Measurements from ENCODE around the gene ARMC7. TPM values are rescaled to one million over a fixed set of nuclear protein-coding genes. Genes with fewer than 3 reads are reported as not detected.
A peak's percentile ranks its signal among the peaks of the same experiment; 100 is the strongest.

The ARMC7 gene
- total and polyA plus RNA-seq, 2 donors (not counting 1 experiment from before 2014, with no cell fraction given) = 3.1 to 5.9 TPM

GRCh38 chr17:75128694-75129505 lies 19.1 kb downstream of the ARMC7 start:
- Histone ChIP-seq H3K9me3 (ENCODE audit: control insufficient read depth, insufficient read depth, low read depth, low read length) (no peaks in the 10 kb centered on the region), H3K4me3 (replicated peaks in 1 of 4; ENCODE audit: control extremely low read depth in 1 of 4, insufficient read depth in 1 of 4, low read depth in 3 of 4, low read length in 4 of 4) (no peak overlapping the region), H3K36me3 (ENCODE audit: control insufficient read depth, insufficient read depth, low read length) (peaks cover 12% of the 10 kb centered on the region), H3K79me2 (ENCODE audit: control insufficient read depth, insufficient read depth, low read length) (no peaks in the 10 kb centered on the region), H3K4me2 (ENCODE audit: extremely low read depth, insufficient read depth, low read length) (no peak overlapping the region), H3K4me1 (ENCODE audit: control insufficient read depth, extremely low read depth, insufficient read depth, low read length) (no peaks in the 10 kb centered on the region), H3K9ac (ENCODE audit: insufficient read depth, low read length) (no peak overlapping the region), H4K20me1 (ENCODE audit: control insufficient read depth, extremely low read depth, insufficient read depth, low read length) (no peaks in the 10 kb centered on the region), H2AFZ (ENCODE audit: low read length) (no peak overlapping the region), H3K27ac (ENCODE audit: insufficient read depth, low read length) (no peak overlapping the region), H3K27me3 (ENCODE audit: control insufficient read depth, insufficient read depth, low read length) (no peaks in the 10 kb centered on the region)
- no peak for DNase-seq (ENCODE audit: low read depth in 2 of 2)
- TF ChIP-seq CTCF (conservative IDR thresholded peaks at IDR 0.05 in 1 of 2, IDR thresholded peaks at IDR 0.05 in 1 of 2; ENCODE audit: low read depth in 1 of 2, low read length in 2 of 2) = no peak
- no peak for TF ChIP-seq EZH2 (IDR thresholded peaks at IDR 0.05; ENCODE audit: low read length, missing control alignments)

- TF ChIP-seq EZH2 (IDR thresholded peaks at IDR 0.05; ENCODE audit: low read length, missing control alignments) (no peak), CTCF (conservative IDR thresholded peaks at IDR 0.05 in 1 of 2, IDR thresholded peaks at IDR 0.05 in 1 of 2; ENCODE audit: low read depth in 1 of 2, low read length in 2 of 2) (no peak)
- no peaks in the 10 kb centered on the region for H3K79me2 ChIP-seq (ENCODE audit: control insufficient read depth, insufficient read depth, low read length)
- no peak for DNase-seq (ENCODE audit: low read depth in 2 of 2)
- no peak overlapping the region for H3K4me3 ChIP-seq (replicated peaks in 1 of 4; ENCODE audit: control extremely low read depth in 1 of 4, insufficient read depth in 1 of 4, low read depth in 3 of 4, low read length in 4 of 4)
- no peaks in the 10 kb centered on the region for H3K9me3 ChIP-seq (ENCODE audit: control insufficient read depth, insufficient read depth, low read depth, low read length)
- no peaks in the 10 kb centered on the region for H3K4me1 ChIP-seq (ENCODE audit: control insufficient read depth, extremely low read depth, insufficient read depth, low read length)
- peaks cover 12% of the 10 kb centered on the region for H3K36me3 ChIP-seq (ENCODE audit: control insufficient read depth, insufficient read depth, low read length)
- no peak overlapping the region for H3K27ac ChIP-seq (ENCODE audit: insufficient read depth, low read length)
- H3K4me2 ChIP-seq (ENCODE audit: extremely low read depth, insufficient read depth, low read length) = no peak overlapping the region
- H3K27me3 ChIP-seq (ENCODE audit: control insufficient read depth, insufficient read depth, low read length) = no peaks in the 10 kb centered on the region
- no peaks in the 10 kb centered on the region for H4K20me1 ChIP-seq (ENCODE audit: control insufficient read depth, extremely low read depth, insufficient read depth, low read length)
- H3K9ac ChIP-seq (ENCODE audit: insufficient read depth, low read length) = no peak overlapping the region
- H2AFZ ChIP-seq (ENCODE audit: low read length) = no peak overlapping the region
These were observed 19.8 kb downstream of the ARMC7 start for GRCh38 chr17:75129576-75129975.

- DNase-seq (ENCODE audit: low read depth in 2 of 2) = no peak
- Histone ChIP-seq H3K4me3 (replicated peaks in 1 of 4; ENCODE audit: control extremely low read depth in 1 of 4, insufficient read depth in 1 of 4, low read depth in 3 of 4, low read length in 4 of 4) (peak overlapping the region; percentile 67 to 87 (median 78)), H3K4me1 (ENCODE audit: control insufficient read depth, extremely low read depth, insufficient read depth, low read length) (no peaks in the 10 kb centered on the region), H3K9me3 (ENCODE audit: control insufficient read depth, insufficient read depth, low read depth, low read length) (no peaks in the 10 kb centered on the region), H3K9ac (ENCODE audit: insufficient read depth, low read length) (no peak overlapping the region), H3K36me3 (ENCODE audit: control insufficient read depth, insufficient read depth, low read length) (peaks cover 12% of the 10 kb centered on the region), H3K4me2 (ENCODE audit: extremely low read depth, insufficient read depth, low read length) (peak overlapping the region; percentile 81), H3K27me3 (ENCODE audit: control insufficient read depth, insufficient read depth, low read length) (no peaks in the 10 kb centered on the region), H3K79me2 (ENCODE audit: control insufficient read depth, insufficient read depth, low read length) (no peaks in the 10 kb centered on the region), H3K27ac (ENCODE audit: insufficient read depth, low read length) (no peak overlapping the region), H2AFZ (ENCODE audit: low read length) (no peak overlapping the region), H4K20me1 (ENCODE audit: control insufficient read depth, extremely low read depth, insufficient read depth, low read length) (no peaks in the 10 kb centered on the region)
- no peak for TF ChIP-seq CTCF (conservative IDR thresholded peaks at IDR 0.05 in 1 of 2, IDR thresholded peaks at IDR 0.05 in 1 of 2; ENCODE audit: low read depth in 1 of 2, low read length in 2 of 2)
- TF ChIP-seq EZH2 (IDR thresholded peaks at IDR 0.05; ENCODE audit: low read length, missing control alignments) = no peak
These were observed 20.4 kb downstream of the ARMC7 start for GRCh38 chr17:75130059-75130631.
